HCT116 (cell line): ENCODE data around the gene CBX5.

ENCODE experiments used
- ATF3 ChIP-seq: IDR thresholded peaks from 2 replicates; pipeline ENCODE4 v1.6.1; 2012
- CBX3 ChIP-seq: IDR thresholded peaks from 2 replicates; pipeline ENCODE4 v1.6.1; 2012; ENCODE audit warnings: low read depth
- CEBPB ChIP-seq: IDR thresholded peaks from 2 replicates; pipeline ENCODE4 v1.6.1; 2012; ENCODE audit warnings: low read depth
- CTCF ChIP-seq, 3 experiments: fragments of 200-600 bp in 1 of 3; sonication (generic) in 1 of 3; IDR thresholded peaks in 2 of 3; conservative IDR thresholded peaks in 1 of 3; 2 replicates each; pipeline ENCODE4 v1.5.1; 2012 to 2017; ENCODE audit warnings: low read depth in 2 of 3, low read length in 2 of 3, antibody characterized with exemption in 1 of 3, borderline replicate concordance in 1 of 3, control low read depth in 1 of 3, mild to moderate bottlenecking in 1 of 3, mixed read lengths in 1 of 3, mixed run types in 1 of 3, moderate library complexity in 1 of 3; ENCODE audit not compliant: insufficient read depth in 1 of 3
- EGR1 ChIP-seq: IDR thresholded peaks from 2 replicates; pipeline ENCODE4 v1.6.1; 2012; ENCODE audit warnings: low read depth
- EZH2 ChIP-seq: fragments of 200-600 bp; sonication (generic); IDR thresholded peaks from 2 replicates; pipeline ENCODE4 v1.6.1; 2017; ENCODE audit warnings: antibody characterized with exemption, mixed run types
- EZH2phosphoT487 ChIP-seq: fragments of 200-600 bp; IDR thresholded peaks from 2 replicates; pipeline ENCODE4 v1.6.1; 2018; ENCODE audit warnings: antibody characterized with exemption, borderline replicate concordance
- POLR2A ChIP-seq: IDR thresholded peaks from 2 replicates; pipeline ENCODE4 v1.7.0; 2011; ENCODE audit warnings: borderline replicate concordance; ENCODE audit not compliant: insufficient read depth, insufficient read length; ENCODE audit errors: extremely low read depth
- POLR2AphosphoS5 ChIP-seq: IDR thresholded peaks from 2 replicates; pipeline ENCODE4 v1.6.1; 2011; ENCODE audit warnings: mild to moderate bottlenecking, low read depth, low read length, moderate library complexity
- RAD21 ChIP-seq: IDR thresholded peaks from 2 replicates; pipeline ENCODE4 v1.6.1; 2012; ENCODE audit warnings: low read depth, mild to moderate bottlenecking
- SIN3A ChIP-seq: IDR thresholded peaks from 2 replicates; pipeline ENCODE4 v1.6.1; 2012; ENCODE audit warnings: low read depth
- ZBTB33 ChIP-seq: IDR thresholded peaks from 2 replicates; pipeline ENCODE4 v1.6.1; 2011; ENCODE audit warnings: mild to moderate bottlenecking, low read length, moderate library complexity; ENCODE audit not compliant: insufficient replicate concordance; ENCODE audit errors: extremely low read depth
- ZNF274 ChIP-seq: fragments of 200-500 bp; sonication (Bioruptor generic); IDR thresholded peaks from 2 replicates; pipeline ENCODE4 v1.6.1; 2014; ENCODE audit warnings: mild to moderate bottlenecking, low read depth, low read length, inconsistent platforms
- TF ChIP-seq, protein P1 (sequence below): IDR thresholded peaks from 2 replicates; pipeline ENCODE4 v1.6.1; 2012; ENCODE audit warnings: low read depth

GRCh38 chr12:54301428-54302048 is 21.6 kb upstream of the CBX5 start:
- TF ChIP-seq CTCF (IDR thresholded peaks at IDR 0.05 in 2 of 3, conservative IDR thresholded peaks at IDR 0.05 in 1 of 3; ENCODE audit: borderline replicate concordance in 1 of 3, insufficient read depth in 1 of 3, low read depth in 2 of 3, low read length in 2 of 3): no peak
- TF ChIP-seq EZH2phosphoT487: no peak
- no peak for TF ChIP-seq POLR2A
- TF ChIP-seq SIN3A: no peak
- no peak for TF ChIP-seq POLR2AphosphoS5
- TF ChIP-seq ATF3: no peak
- no peak for TF ChIP-seq CEBPB
- TF ChIP-seq EZH2: no peak
- TF ChIP-seq ZNF274: no peak
- TF ChIP-seq, protein P1, sequence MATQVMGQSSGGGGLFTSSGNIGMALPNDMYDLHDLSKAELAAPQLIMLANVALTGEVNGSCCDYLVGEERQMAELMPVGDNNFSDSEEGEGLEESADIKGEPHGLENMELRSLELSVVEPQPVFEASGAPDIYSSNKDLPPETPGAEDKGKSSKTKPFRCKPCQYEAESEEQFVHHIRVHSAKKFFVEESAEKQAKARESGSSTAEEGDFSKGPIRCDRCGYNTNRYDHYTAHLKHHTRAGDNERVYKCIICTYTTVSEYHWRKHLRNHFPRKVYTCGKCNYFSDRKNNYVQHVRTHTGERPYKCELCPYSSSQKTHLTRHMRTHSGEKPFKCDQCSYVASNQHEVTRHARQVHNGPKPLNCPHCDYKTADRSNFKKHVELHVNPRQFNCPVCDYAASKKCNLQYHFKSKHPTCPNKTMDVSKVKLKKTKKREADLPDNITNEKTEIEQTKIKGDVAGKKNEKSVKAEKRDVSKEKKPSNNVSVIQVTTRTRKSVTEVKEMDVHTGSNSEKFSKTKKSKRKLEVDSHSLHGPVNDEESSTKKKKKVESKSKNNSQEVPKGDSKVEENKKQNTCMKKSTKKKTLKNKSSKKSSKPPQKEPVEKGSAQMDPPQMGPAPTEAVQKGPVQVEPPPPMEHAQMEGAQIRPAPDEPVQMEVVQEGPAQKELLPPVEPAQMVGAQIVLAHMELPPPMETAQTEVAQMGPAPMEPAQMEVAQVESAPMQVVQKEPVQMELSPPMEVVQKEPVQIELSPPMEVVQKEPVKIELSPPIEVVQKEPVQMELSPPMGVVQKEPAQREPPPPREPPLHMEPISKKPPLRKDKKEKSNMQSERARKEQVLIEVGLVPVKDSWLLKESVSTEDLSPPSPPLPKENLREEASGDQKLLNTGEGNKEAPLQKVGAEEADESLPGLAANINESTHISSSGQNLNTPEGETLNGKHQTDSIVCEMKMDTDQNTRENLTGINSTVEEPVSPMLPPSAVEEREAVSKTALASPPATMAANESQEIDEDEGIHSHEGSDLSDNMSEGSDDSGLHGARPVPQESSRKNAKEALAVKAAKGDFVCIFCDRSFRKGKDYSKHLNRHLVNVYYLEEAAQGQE: no peak
- TF ChIP-seq ZBTB33: no peak
- TF ChIP-seq EGR1: no peak
- no peak for TF ChIP-seq CBX3
- TF ChIP-seq RAD21: no peak
